ENCODE data around the gene SIX5.
"Not testable (repeated sequence)": the region's sequence is repeated elsewhere in the genome, so short reads cannot be mapped to it uniquely, and the experiment has no call there.

The SIX5 gene

GRCh38 chr19:45753548-45753947 lies 15.5 kb downstream of the SIX5 start:
- peak; percentile 75 for DNase-seq (ENCODE audit: low spot score)

GRCh38 chr19:45752639-45753038 lies 16.4 kb downstream of the SIX5 start:
- DNase-seq (ENCODE audit: low spot score): no peak

- DNase-seq (ENCODE audit: low spot score): not testable (repeated sequence)
Observed at GRCh38 chr19:45751483-45751882, 17.6 kb downstream of the SIX5 start.

GRCh38 chr19:45747513-45747912 lies 21.5 kb downstream of the SIX5 start:
- no peak for DNase-seq (ENCODE audit: low spot score)

- no peak for DNase-seq (ENCODE audit: low spot score)
Observed at GRCh38 chr19:45746866-45747265, 22.2 kb downstream of the SIX5 start.

GRCh38 chr19:45745606-45746005 lies 23.4 kb downstream of the SIX5 start:
- DNase-seq (ENCODE audit: low spot score): no peak

GRCh38 chr19:45742969-45743368 lies 26.1 kb downstream of the SIX5 start:
- no peak for DNase-seq (ENCODE audit: low spot score)

GRCh38 chr19:45739498-45740439 lies 29.3 kb downstream of the SIX5 start:
- DNase-seq (ENCODE audit: low spot score): no peak

GRCh38 chr19:45733160-45733810 lies 35.8 kb downstream of the SIX5 start, which contains the start of gene MEIOSIN:
Gene MEIOSIN (plus strand): TSS chr19:45733439. CDS start chr19:45735377, 1,938 bp downstream.
- DNase-seq (ENCODE audit: low spot score): no peak

- DNase-seq (ENCODE audit: low spot score): peak; percentile 93
Observed at GRCh38 chr19:45730368-45731288, 38.4 kb downstream of the SIX5 start, which contains the start of gene FBXO46. Gene FBXO46 (minus strand): TSS chr19:45730896. CDS start chr19:45713495, 17,401 bp downstream.

- no peak for DNase-seq (ENCODE audit: low spot score)
Observed at GRCh38 chr19:45729800-45730290, 39.2 kb downstream of the SIX5 start.

- not testable (repeated sequence) for DNase-seq (ENCODE audit: low spot score)
Observed at GRCh38 chr19:45728683-45729082, 40.4 kb downstream of the SIX5 start.

GRCh38 chr19:45720065-45720464 lies 49.0 kb downstream of the SIX5 start:
- not testable (repeated sequence) for DNase-seq (ENCODE audit: low spot score)

- peak; percentile 26 for DNase-seq (ENCODE audit: low spot score)
Observed at GRCh38 chr19:45717983-45718650, 50.9 kb downstream of the SIX5 start.

- peak; percentile 96 for DNase-seq (ENCODE audit: low spot score)
Observed at GRCh38 chr19:45717131-45717982, 51.7 kb downstream of the SIX5 start.

- DNase-seq (ENCODE audit: low spot score): peak; percentile 44
Observed at GRCh38 chr19:45716359-45717130, 52.5 kb downstream of the SIX5 start.

GRCh38 chr19:45715139-45715538 lies 53.9 kb downstream of the SIX5 start:
- no peak for DNase-seq (ENCODE audit: low spot score)

All from iPS-NIHi11 (cell line).